Pancreas (tissue), 10 donors: Measurements from ENCODE around the gene VPS41. TPM values are rescaled to one million over a fixed set of nuclear protein-coding genes. Genes with fewer than 3 reads are reported as not detected.
A peak's percentile ranks its signal among the peaks of the same experiment; 100 is the strongest.

ENCODE experiments used
- ATAC-seq, 4 donors: fragments of 200-7000 bp; cut with Tn5 transposase; one replicate each; pipeline versions ENCODE4 v1.8.0 to v1.9.1; 2020; ENCODE audit warnings: mild to moderate bottlenecking in 4 of 4, moderate library complexity in 4 of 4
- DNase-seq, 6 donors: peaks; one replicate each; pipeline ENCODE4 v3.0.0-alpha.2; 2020
- FAIRE-seq: peaks from 2 replicates; lab custom pipeline; 2012; peaks lifted over from hg19 to GRCh38; lab: Jason Lieb, UNC
- H3K27ac ChIP-seq, 4 donors: fragments of 200-600 bp; sonication (generic); 1 replicate in 3 of 4; 2 replicates in 1 of 4; pipeline versions ENCODE4 v1.5.0 to v1.8.0; 2020
- H3K27me3 ChIP-seq, 4 donors: fragments of 200-600 bp; one replicate each; pipeline ENCODE4 v1.8.0; 2021
- H3K36me3 ChIP-seq, 3 donors: fragments of 200-600 bp; sonication (generic) in 1 of 3; one replicate each; pipeline versions ENCODE4 v1.5.0 to v1.8.0; 2020 to 2021
- H3K4me1 ChIP-seq, 3 donors: fragments of 200-600 bp; one replicate each; pipeline ENCODE4 v1.8.0; 2021
- H3K4me3 ChIP-seq, 4 donors: fragments of 200-600 bp; sonication (generic) in 2 of 4; one replicate each; pipeline versions ENCODE4 v1.5.0 to v1.8.0; 2020 to 2021
- H3K9me3 ChIP-seq, 4 donors: fragments of 200-600 bp; one replicate each; pipeline ENCODE4 v1.8.0; 2021
- CTCF ChIP-seq, 4 donors: fragments of 200-600 bp; sonication (generic) in 3 of 4; IDR thresholded peaks; one replicate each; pipeline versions ENCODE4 v1.5.0 to v1.8.0; 2021; ENCODE audit warnings: antibody characterized with exemption in 4 of 4
- WGBS, 2 donors: extraction: QIAGEN DNeasy Blood & Tissue Kit; methylation state at CpG; one replicate each; pipeline ENCODE4 v1.1.7; 2013; 5-methylcytosine and 5-hydroxymethylcytosine counted together
- intact Hi-C, 3 donors: fragments of 100-400 bp; cut with DNase I; formaldehyde crosslinking; loops; one replicate each; pipeline versions ENCODE4 v1.11.1 to v1.14.2; 2022
- polyA plus RNA-seq, 2 donors: library from polyadenylated mRNA; stranded (reverse); fragments of 200-250 nt; gene quantifications; one replicate each; pipeline ENCODE4 v1.2.3, GENCODE V29; 2013
- total RNA-seq, 6 donors: library from RNA; stranded (reverse); fragmentation: NEBNext Ultra II Directional in 4 of 6; extraction: Animal tissue kit (Norgen Biotek cat#: 25700) in 4 of 6; gene quantifications; one replicate each; pipeline versions ENCODE4 v1.2.1 to v1.2.4, GENCODE V29; 2021 to 2023
- donor health status: healthy with polysubstance abuse.
- donor health status: DM: no; HTN: no; CAD: no; lungs with moderate emphysema.
- donor health status: DM: no; HTN: no; CAD: no.
- donor health status: control.
- donor health status: control.
- donor health status: Bipolar disorder and iron deficiency.
- donor health status: DM: yes; HTN: yes; CAD: no.
- donor health status: DM: no; HTN: no; CAD: no.
- donor health status: DM: no; HTN: no; CAD: no.
- donor health status: DM: yes; HTN: yes; CAD: no.

VPS41 gene
- total and polyA plus RNA-seq, 8 donors, result 10.0 to 79.2 (median 37.8) TPM

- no peak for TF ChIP-seq CTCF (IDR thresholded peaks at IDR 0.05)
- H3K9me3 ChIP-seq, result no peaks in the 10 kb centered on the region
- ATAC-seq (peak in 3 of 4 donors; percentile 46 to 55 (median 52)), FAIRE-seq (no peak), DNase-seq (no peak)
- peak overlapping the region in 3 of 4 donors; percentile 6 to 60 (median 25) for H3K27ac ChIP-seq
- no peaks in the 10 kb centered on the region for H3K36me3 ChIP-seq
- 72% methylated on average over 3 of the region's 3 CpGs for WGBS, 2 donors
- no peaks in the 10 kb centered on the region for H3K27me3 ChIP-seq
- peaks cover 16 to 38% (median 18%) of the 10 kb centered on the region in 3 donors for H3K4me1 ChIP-seq
- no peak overlapping the region for H3K4me3 ChIP-seq
- intact Hi-C loops, result no loop called here
Measured at GRCh38 chr7:38825721-38826440, 83.1 kb downstream of the VPS41 start.

- no peaks in the 10 kb centered on the region for H3K27me3 ChIP-seq
- H3K4me1 ChIP-seq, result peaks cover 8 to 31% (median 14%) of the 10 kb centered on the region in 3 donors
- WGBS, 2 donors, result 92 to 95% methylated on average over 3 of the region's 3 CpGs
- ATAC-seq (no peak), DNase-seq (no peak), FAIRE-seq (no peak)
- H3K4me3 ChIP-seq, result no peak overlapping the region
- H3K27ac ChIP-seq, result no peak overlapping the region
- intact Hi-C loops, result no loop called here
- no peaks in the 10 kb centered on the region for H3K36me3 ChIP-seq
- TF ChIP-seq CTCF (IDR thresholded peaks at IDR 0.05), result no peak
- H3K9me3 ChIP-seq, result no peaks in the 10 kb centered on the region
Measured at GRCh38 chr7:38824948-38825347, 84.0 kb downstream of the VPS41 start.

GRCh38 chr7:38822549-38822948 is 86.4 kb downstream of the VPS41 start:
- Histone ChIP-seq H3K27me3 (no peaks in the 10 kb centered on the region), H3K4me1 (peaks cover 3 to 16% (median 11%) of the 10 kb centered on the region in 3 donors), H3K36me3 (no peaks in the 10 kb centered on the region), H3K9me3 (no peaks in the 10 kb centered on the region), H3K4me3 (no peak overlapping the region), H3K27ac (no peak overlapping the region)
- TF ChIP-seq CTCF (IDR thresholded peaks at IDR 0.05), result no peak
- no peak for DNase-seq
- WGBS, 2 donors, result 93 to 94% methylated on average over 1 of the region's 1 CpG
- no peak for FAIRE-seq
- intact Hi-C loops, result no loop called here
- ATAC-seq, result no peak

DNA sequence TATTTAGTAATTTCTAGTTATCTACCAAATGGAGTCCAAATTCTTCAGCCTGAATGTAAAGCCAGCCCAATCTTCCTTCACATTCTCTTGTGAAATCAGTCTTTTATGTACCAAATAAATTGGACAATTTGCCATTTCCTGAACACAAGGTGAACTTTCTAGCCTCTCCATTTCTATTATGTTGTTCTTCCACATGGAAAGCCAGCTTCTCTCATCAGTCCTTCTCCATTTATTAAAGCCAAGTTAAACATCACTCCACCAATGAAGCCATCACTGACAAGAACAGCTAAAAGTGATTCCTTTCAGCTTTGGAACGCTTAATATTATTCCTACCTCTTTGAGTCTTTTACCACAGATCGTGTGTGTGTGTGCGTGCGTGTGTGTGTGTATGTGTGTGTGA is 88.4 kb downstream of the VPS41 start:
- 94 to 96% methylated on average over 4 of the region's 4 CpGs for WGBS, 2 donors
- Histone ChIP-seq H3K4me3 (no peak overlapping the region), H3K9me3 (no peaks in the 10 kb centered on the region), H3K4me1 (peaks cover 0 to 3% (median under 1%) of the 10 kb centered on the region in 3 donors), H3K36me3 (no peaks in the 10 kb centered on the region), H3K27me3 (no peaks in the 10 kb centered on the region), H3K27ac (no peak overlapping the region)
- ATAC-seq (no peak), DNase-seq (no peak), FAIRE-seq (no peak)
- no peak for TF ChIP-seq CTCF (IDR thresholded peaks at IDR 0.05)
- intact Hi-C loops, result no loop called here

GRCh38 chr7:38819463-38819862 is 89.5 kb downstream of the VPS41 start:
- DNase-seq (no peak), FAIRE-seq (no peak), ATAC-seq (no peak)
- Histone ChIP-seq H3K27ac (no peak overlapping the region), H3K36me3 (no peaks in the 10 kb centered on the region), H3K27me3 (no peaks in the 10 kb centered on the region), H3K9me3 (no peaks in the 10 kb centered on the region), H3K4me1 (peaks cover 0 to 2% (median 0%) of the 10 kb centered on the region in 3 donors), H3K4me3 (no peak overlapping the region)
- TF ChIP-seq CTCF (IDR thresholded peaks at IDR 0.05), result no peak
- WGBS, 2 donors, result 86 to 87% methylated on average over 2 of the region's 2 CpGs
- intact Hi-C loops, result loop anchor here in 1 of 3 donors (10.0 kb wide), 1 partner anchor 85 kb away; the partner anchor contains the start of gene VPS41
